GM12891 (cell line): ENCODE results near the gene ARL14EPL.

Experiments
- PAX5 ChIP-seq: IDR thresholded peaks from 2 replicates; pipeline ENCODE4 v1.6.1; 2011; ENCODE audit warnings: low read length, moderate library complexity, mild to moderate bottlenecking; ENCODE audit not compliant: insufficient read depth, severe bottlenecking
- POLR2A ChIP-seq: IDR thresholded peaks from 2 replicates; pipeline ENCODE4 v1.6.1; 2011; ENCODE audit warnings: low read depth, low read length, control low read depth
- POLR2AphosphoS5 ChIP-seq: IDR thresholded peaks from 2 replicates; pipeline ENCODE4 v1.6.1; 2011; ENCODE audit warnings: low read depth, low read length, control low read depth
- POU2F2 ChIP-seq: IDR thresholded peaks from 2 replicates; pipeline ENCODE4 v1.6.1; 2011; ENCODE audit warnings: low read depth, mild to moderate bottlenecking, control low read depth, low read length, moderate library complexity
- SPI1 ChIP-seq: IDR thresholded peaks from 2 replicates; pipeline ENCODE4 v1.6.1; 2011; ENCODE audit warnings: low read depth, low read length, control low read depth
- TAF1 ChIP-seq: IDR thresholded peaks from 2 replicates; pipeline ENCODE4 v1.6.1; 2011; ENCODE audit warnings: low read depth, low read length, control low read depth

DNA sequence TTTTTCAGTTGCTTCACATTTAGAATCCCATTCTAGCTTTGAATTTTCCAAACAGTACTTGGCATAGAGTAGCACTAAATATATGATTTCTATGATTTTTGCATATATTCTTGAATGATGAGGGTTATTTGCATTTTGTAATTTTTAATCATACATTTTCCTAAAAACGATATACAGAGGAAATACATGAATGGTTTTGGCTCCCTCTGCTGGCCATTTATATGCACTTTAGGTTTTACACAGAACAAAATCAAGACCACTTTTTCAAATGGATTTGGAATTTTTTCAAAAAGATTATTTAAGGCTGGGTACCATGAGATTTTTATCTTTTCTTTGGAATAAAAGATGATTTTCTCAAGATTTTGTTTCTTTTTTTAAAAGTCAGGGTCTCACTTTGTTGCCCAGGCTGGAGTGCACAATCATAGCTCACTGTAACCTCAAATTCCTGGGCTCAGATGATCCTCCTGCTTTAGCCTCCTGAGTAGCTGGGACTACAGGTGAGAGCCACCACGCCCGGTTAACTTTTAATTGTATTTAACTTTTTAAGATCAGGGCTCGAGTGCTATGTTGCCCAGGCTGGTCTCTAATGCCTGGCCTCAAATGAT is 35.9 kb downstream of the ARL14EPL start:
- no peak for TF ChIP-seq POLR2AphosphoS5
- no peak for TF ChIP-seq TAF1
- no peak for TF ChIP-seq POU2F2
- no peak for TF ChIP-seq POLR2A
- no peak for TF ChIP-seq SPI1
- TF ChIP-seq PAX5: no peak
